ENCODE measurements around the gene RIPPLY3.

DNA sequence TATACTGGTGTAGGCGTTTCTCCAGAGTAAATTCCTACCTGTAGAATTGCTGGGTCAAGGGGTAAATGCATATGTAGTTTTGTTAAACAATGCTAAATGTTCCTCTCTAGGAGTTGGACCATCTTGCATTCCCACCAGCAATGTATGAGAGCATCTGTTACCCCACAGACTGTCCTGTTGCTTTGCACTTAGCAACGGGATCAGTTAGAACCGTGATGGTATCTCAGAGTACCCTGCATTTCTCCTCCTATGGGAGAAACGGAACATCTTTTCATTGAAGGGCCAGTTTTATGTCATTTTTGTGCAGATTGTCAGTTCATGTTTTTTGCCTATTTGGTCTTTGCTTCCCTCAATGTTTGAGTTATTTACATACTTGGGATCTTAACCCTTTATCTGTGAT lies 18.0 kb upstream of the RIPPLY3 start:
- TF ChIP-seq CTCF (conservative IDR thresholded peaks at IDR 0.05; ENCODE audit: low read length), result no peak
- TF ChIP-seq EZH2phosphoT487 (IDR thresholded peaks at IDR 0.05; ENCODE audit: borderline replicate concordance), result no peak

Measured in Loucy (cell line).